GM12878 (cell line): ENCODE measurements around the gene DRAXIN.

Experiments
- CHD2 ChIP-seq: IDR thresholded peaks from 2 replicates; pipeline ENCODE4 v1.6.1; 2011; ENCODE audit warnings: low read depth, low read length, improper control_type of control experiment, borderline replicate concordance
- EGR1 ChIP-seq, 2 experiments: IDR thresholded peaks; 1 replicate in 1 of 2; 2 replicates in 1 of 2; pipeline ENCODE4 v1.6.1; 2011 to 2012; ENCODE audit warnings: low read depth in 2 of 2, low read length in 2 of 2, borderline replicate concordance in 1 of 2, mild to moderate bottlenecking in 1 of 2, moderate library complexity in 1 of 2
- FOXM1 ChIP-seq: IDR thresholded peaks from 2 replicates; pipeline ENCODE4 v1.6.1; 2012; ENCODE audit warnings: low read depth, mild to moderate bottlenecking, inconsistent platforms, low read length, moderate library complexity
- MYC ChIP-seq: IDR thresholded peaks from 2 replicates; pipeline ENCODE4 v1.6.1; 2011; ENCODE audit warnings: mild to moderate bottlenecking, low read length, moderate library complexity, inconsistent platforms; ENCODE audit not compliant: insufficient read depth, insufficient replicate concordance, insufficient read length, severe bottlenecking
- POLR2AphosphoS5 ChIP-seq: IDR thresholded peaks from 2 replicates; pipeline ENCODE4 v1.6.1; 2011; ENCODE audit warnings: mild to moderate bottlenecking, low read length, inconsistent platforms
- ZNF384 ChIP-seq: IDR thresholded peaks from 2 replicates; pipeline ENCODE4 v1.6.1; 2012; ENCODE audit warnings: low read depth, mild to moderate bottlenecking, low read length, improper control_type of control experiment, borderline replicate concordance
- TF ChIP-seq, protein P1 (sequence below): fragments of 450-650 bp; IDR thresholded peaks from 2 replicates; pipeline ENCODE4 v1.6.1; 2017; ENCODE audit warnings: mild to moderate bottlenecking, moderate library complexity
- TF ChIP-seq, protein P2 (sequence below): IDR thresholded peaks from 2 replicates; pipeline ENCODE4 v1.6.1; 2012; ENCODE audit warnings: low read depth, low read length, improper control_type of control experiment
- TF ChIP-seq, protein P3 (sequence below): IDR thresholded peaks from 2 replicates; pipeline ENCODE4 v1.6.1; 2011; ENCODE audit warnings: mild to moderate bottlenecking, low read depth, low read length, moderate library complexity; ENCODE audit not compliant: insufficient replicate concordance
- TF ChIP-seq, protein P4 (sequence below), 3 experiments: IDR thresholded peaks in 2 of 3; conservative IDR thresholded peaks in 1 of 3; 2 replicates each; pipeline ENCODE4 v1.5.1; 2011; ENCODE audit warnings: low read depth in 3 of 3, low read length in 3 of 3, mild to moderate bottlenecking in 3 of 3, control low read depth in 2 of 3, moderate library complexity in 2 of 3, inconsistent platforms in 1 of 3, mixed read lengths in 1 of 3; ENCODE audit not compliant: control insufficient read depth in 2 of 3, insufficient read depth in 1 of 3; ENCODE audit errors: extremely low read depth in 1 of 3

DNA sequence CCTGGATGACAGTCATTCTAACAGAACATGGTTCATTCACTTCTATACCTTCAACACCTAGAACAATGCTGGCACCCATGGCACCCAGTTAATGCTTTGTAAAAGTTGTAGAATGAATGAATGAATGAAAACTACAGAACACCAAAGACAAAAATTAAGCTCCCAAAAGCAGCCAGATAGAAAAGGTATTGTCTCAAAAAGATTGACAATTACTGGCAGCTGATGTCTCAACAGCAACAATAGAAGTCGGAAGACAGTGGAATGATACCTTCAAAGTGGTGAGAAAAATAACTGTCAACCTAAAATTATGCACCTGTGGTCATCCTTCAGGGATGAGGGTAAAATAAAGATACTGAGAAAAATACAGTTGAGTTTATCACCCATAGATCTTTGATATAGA lies 65.5 kb downstream of the DRAXIN start:
- TF ChIP-seq, protein P1, sequence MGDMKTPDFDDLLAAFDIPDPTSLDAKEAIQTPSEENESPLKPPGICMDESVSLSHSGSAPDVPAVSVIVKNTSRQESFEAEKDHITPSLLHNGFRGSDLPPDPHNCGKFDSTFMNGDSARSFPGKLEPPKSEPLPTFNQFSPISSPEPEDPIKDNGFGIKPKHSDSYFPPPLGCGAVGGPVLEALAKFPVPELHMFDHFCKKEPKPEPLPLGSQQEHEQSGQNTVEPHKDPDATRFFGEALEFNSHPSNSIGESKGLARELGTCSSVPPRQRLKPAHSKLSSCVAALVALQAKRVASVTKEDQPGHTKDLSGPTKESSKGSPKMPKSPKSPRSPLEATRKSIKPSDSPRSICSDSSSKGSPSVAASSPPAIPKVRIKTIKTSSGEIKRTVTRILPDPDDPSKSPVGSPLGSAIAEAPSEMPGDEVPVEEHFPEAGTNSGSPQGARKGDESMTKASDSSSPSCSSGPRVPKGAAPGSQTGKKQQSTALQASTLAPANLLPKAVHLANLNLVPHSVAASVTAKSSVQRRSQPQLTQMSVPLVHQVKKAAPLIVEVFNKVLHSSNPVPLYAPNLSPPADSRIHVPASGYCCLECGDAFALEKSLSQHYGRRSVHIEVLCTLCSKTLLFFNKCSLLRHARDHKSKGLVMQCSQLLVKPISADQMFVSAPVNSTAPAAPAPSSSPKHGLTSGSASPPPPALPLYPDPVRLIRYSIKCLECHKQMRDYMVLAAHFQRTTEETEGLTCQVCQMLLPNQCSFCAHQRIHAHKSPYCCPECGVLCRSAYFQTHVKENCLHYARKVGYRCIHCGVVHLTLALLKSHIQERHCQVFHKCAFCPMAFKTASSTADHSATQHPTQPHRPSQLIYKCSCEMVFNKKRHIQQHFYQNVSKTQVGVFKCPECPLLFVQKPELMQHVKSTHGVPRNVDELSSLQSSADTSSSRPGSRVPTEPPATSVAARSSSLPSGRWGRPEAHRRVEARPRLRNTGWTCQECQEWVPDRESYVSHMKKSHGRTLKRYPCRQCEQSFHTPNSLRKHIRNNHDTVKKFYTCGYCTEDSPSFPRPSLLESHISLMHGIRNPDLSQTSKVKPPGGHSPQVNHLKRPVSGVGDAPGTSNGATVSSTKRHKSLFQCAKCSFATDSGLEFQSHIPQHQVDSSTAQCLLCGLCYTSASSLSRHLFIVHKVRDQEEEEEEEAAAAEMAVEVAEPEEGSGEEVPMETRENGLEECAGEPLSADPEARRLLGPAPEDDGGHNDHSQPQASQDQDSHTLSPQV = no peak
- TF ChIP-seq CHD2 = no peak
- TF ChIP-seq, protein P2, sequence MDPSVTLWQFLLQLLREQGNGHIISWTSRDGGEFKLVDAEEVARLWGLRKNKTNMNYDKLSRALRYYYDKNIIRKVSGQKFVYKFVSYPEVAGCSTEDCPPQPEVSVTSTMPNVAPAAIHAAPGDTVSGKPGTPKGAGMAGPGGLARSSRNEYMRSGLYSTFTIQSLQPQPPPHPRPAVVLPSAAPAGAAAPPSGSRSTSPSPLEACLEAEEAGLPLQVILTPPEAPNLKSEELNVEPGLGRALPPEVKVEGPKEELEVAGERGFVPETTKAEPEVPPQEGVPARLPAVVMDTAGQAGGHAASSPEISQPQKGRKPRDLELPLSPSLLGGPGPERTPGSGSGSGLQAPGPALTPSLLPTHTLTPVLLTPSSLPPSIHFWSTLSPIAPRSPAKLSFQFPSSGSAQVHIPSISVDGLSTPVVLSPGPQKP = no peak
- TF ChIP-seq, protein P3, sequence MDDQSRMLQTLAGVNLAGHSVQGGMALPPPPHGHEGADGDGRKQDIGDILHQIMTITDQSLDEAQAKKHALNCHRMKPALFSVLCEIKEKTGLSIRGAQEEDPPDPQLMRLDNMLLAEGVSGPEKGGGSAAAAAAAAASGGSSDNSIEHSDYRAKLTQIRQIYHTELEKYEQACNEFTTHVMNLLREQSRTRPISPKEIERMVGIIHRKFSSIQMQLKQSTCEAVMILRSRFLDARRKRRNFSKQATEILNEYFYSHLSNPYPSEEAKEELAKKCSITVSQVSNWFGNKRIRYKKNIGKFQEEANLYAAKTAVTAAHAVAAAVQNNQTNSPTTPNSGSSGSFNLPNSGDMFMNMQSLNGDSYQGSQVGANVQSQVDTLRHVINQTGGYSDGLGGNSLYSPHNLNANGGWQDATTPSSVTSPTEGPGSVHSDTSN = no peak
- TF ChIP-seq EGR1 (IDR thresholded peaks at IDR 0.05; ENCODE audit: borderline replicate concordance in 1 of 2, low read depth in 2 of 2, low read length in 2 of 2) = no peak
- TF ChIP-seq, protein P4, sequence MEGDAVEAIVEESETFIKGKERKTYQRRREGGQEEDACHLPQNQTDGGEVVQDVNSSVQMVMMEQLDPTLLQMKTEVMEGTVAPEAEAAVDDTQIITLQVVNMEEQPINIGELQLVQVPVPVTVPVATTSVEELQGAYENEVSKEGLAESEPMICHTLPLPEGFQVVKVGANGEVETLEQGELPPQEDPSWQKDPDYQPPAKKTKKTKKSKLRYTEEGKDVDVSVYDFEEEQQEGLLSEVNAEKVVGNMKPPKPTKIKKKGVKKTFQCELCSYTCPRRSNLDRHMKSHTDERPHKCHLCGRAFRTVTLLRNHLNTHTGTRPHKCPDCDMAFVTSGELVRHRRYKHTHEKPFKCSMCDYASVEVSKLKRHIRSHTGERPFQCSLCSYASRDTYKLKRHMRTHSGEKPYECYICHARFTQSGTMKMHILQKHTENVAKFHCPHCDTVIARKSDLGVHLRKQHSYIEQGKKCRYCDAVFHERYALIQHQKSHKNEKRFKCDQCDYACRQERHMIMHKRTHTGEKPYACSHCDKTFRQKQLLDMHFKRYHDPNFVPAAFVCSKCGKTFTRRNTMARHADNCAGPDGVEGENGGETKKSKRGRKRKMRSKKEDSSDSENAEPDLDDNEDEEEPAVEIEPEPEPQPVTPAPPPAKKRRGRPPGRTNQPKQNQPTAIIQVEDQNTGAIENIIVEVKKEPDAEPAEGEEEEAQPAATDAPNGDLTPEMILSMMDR (IDR thresholded peaks at IDR 0.05 in 2 of 3, conservative IDR thresholded peaks at IDR 0.05 in 1 of 3; ENCODE audit: control insufficient read depth in 2 of 3, extremely low read depth in 1 of 3, insufficient read depth in 1 of 3, low read depth in 3 of 3, low read length in 3 of 3) = no peak
- no peak for TF ChIP-seq POLR2AphosphoS5
- TF ChIP-seq MYC = no peak
- TF ChIP-seq FOXM1 = no peak
- no peak for TF ChIP-seq ZNF384
